Right hindlimb (tissue), 1 donor: ENCODE data around the gene RANBP3L.
A peak's percentile ranks its signal among the peaks of the same experiment; 100 is the strongest.
"Not testable (repeated sequence)": the region's sequence is repeated elsewhere in the genome, so short reads cannot be mapped to it uniquely, and the experiment has no call there.

ENCODE experiments used
- DNase-seq: peaks from one replicate; pipeline ENCODE4 v3.0.0-alpha.2; 2018

RANBP3L gene

DNA sequence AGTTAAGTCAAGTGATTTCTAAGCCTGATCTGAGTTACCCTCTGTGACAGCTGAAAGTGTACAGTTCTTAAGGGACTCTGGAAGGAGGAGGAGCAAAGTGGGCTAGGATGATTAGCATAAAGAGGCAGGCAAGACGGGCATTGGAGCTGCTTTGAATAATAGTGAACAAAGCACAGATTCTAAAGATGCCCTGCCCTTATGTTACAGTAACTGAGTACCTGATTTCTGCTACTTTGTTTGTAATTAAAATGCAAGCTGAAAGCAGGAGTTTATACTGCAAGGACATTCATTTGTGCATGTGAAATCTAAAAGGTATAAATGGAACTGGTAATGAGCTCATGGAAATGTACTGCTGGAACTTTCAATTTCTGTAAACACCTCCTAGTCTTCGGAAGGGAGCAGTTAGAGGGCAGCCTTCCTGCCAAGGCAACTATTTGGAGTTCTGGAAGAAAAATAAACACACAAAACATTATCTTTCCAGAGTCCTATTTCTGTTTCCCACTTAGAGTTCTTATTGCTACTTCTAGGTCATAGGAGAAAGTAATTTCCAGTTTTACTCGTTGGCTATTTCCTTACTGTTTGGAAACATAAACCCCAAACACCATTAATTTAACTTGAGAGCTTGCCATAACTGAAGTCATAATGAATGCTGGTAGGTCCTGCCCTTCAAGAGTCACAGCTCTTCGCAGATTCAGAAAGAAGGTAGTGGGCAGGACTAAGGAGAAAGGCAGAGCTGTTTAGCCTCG, at the start of gene RANBP3L:
TSS of gene RANBP3L (minus strand) at position 45 of the 746 bp plus-strand sequence. CDS start 486 bp downstream, outside the sequence.
- peak; percentile 23 for DNase-seq

DNA sequence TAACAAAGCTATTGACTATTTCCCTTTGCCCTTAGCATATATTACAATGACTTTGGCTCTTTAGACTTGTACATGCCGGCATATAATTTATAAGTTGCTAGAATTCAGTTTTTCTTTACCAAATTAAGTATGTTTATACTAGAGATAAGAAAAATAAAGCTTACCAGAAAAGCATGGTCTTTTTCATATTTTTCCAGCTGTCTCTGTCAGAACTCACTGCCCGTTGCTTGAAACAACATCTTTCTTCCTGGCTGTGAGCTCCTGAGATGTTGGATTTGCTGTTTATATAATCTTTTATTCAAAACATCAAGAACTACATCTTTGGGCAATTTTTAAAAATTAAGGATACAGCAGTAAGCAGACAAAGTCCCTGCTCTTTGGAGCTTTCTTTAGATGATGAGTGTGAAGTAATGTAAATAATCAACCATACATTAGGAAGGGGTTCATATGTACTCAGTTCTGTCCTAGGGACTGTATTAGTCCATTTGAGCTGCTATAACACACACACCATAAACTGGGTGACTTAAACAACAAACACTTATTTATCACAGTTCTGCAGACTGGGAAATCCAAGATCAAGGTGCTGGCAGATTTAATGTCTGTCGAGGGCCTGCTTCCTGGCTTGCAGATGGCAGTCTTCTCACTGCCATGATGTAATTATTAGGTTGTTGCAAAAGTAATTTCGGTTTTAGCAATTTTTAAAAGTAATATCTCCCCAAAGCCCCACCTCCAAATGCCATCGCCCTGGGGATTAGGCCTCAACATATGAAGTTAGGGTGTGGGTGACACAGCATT, 45.4 kb upstream of the RANBP3L start:
- DNase-seq, result no peak

DNA sequence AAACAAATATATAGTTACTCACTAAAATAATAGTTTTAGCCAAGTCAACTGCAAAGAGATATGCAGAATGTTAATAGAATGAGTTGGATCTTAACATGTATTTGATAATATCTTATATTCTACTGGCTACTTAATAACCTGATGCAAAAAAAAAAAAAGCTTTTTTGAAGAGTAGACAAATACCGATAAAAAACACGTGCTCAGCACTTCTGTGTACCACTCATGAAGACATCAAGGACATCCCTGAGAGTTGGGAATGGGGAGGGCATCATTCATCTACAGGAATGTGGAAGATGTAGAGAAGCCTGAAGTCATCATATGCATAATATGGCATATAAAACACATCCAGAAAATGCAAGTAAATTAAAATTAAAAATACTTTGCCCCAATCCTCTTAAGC, 43.2 kb upstream of the RANBP3L start:
- DNase-seq, result no peak

GRCh38 chr5:36341720-36342119, 40.0 kb upstream of the RANBP3L start:
- DNase-seq, result not testable (repeated sequence)

GRCh38 chr5:36337597-36337996, 35.9 kb upstream of the RANBP3L start:
- DNase-seq, result no peak

DNA sequence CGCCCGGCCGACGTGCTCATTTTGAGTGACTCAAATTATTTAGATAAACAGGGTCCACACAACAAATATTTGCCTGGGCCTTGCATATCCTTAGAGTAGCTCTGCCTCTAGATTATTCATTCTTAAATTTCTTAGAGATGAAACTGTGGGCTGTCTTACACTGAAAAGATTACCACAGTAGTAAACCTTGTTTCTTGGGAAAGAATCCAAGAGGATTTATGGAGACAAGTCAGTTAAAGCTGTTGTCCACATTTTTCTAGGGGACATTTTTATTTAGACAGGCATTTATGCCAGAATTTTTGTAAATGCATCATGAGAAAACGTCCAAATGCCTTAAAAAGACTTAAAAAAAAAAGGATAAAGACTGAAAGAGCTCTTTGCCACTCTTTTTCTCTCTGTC, 32.6 kb upstream of the RANBP3L start:
- no peak for DNase-seq

GRCh38 chr5:36332720-36333119, 31.0 kb upstream of the RANBP3L start:
- DNase-seq, result not testable (repeated sequence)

- DNase-seq, result no peak
Observed at GRCh38 chr5:36325196-36325595, 23.5 kb upstream of the RANBP3L start.

- no peak for DNase-seq
Observed at GRCh38 chr5:36323926-36324781, 22.5 kb upstream of the RANBP3L start.

DNA sequence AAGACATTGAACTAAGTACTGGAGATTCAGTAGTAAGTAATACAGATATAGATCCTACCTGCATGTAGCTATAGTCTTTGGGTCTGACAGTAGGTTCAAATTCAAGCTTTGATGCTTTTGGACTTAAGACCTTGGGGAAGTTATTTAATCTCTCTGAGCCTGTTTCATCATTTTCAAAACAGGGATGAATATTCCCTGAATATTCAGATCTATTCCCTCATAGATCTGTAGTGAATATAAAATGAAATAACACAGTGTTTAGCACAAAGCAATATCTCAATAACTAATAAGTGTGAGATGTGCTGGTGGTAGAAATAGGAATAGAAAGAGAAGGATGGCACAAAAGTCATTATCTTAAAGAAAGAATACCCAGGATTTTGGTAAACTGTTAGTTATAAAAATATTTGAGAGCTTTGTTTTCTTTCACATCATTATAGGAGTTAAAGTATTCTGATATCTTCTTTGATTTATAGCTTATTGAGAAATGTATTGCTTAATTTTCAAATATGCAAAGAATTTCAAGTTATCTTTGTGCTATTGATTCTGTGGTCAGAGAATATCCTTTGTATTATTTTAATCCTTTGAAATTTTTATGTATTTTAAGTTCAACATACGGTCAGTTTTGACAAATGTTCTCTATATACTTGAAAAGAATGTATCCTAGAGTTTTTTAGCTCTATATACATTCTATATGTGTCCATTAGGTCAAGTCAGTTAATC, 11.4 kb upstream of the RANBP3L start:
- DNase-seq, result no peak

DNA sequence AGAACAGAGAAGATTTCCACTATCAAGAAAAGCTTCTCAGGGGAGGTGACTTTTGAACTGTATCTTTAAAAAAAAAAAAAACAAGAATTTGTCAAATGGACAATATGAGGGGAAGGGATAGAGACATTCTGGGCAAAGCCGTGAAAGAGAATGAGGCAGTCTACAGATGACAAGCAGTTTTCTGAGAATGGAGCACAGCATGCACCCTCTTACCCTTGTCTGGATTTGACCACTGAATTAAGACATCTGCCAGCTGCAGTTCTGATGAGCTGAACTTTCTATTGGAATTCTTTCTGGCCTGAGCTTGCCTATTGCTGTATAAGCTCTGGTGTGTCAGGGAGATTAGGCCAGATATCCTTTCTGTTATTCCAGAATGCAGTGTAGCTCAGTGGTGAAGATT, 10.3 kb upstream of the RANBP3L start:
- DNase-seq, result no peak

DNA sequence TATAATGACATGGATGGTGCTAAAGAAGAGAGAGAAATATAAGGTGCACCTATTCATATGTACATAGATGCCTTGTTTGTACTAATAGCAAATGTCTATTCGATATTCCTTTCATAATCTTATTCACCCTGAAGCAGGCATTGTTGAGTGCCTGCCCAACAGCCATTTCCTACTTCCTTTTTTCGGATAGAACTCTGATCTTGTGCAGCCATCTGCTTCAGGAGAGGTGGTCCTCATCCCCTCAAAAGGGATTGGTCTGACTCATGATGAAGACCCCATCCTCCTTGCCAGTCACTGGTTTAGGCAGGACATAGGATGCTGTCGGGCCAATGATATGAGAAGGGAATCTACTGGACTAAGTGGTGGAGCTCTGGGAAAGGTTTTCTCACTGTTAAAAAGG, 8.4 kb upstream of the RANBP3L start:
- no peak for DNase-seq

DNA sequence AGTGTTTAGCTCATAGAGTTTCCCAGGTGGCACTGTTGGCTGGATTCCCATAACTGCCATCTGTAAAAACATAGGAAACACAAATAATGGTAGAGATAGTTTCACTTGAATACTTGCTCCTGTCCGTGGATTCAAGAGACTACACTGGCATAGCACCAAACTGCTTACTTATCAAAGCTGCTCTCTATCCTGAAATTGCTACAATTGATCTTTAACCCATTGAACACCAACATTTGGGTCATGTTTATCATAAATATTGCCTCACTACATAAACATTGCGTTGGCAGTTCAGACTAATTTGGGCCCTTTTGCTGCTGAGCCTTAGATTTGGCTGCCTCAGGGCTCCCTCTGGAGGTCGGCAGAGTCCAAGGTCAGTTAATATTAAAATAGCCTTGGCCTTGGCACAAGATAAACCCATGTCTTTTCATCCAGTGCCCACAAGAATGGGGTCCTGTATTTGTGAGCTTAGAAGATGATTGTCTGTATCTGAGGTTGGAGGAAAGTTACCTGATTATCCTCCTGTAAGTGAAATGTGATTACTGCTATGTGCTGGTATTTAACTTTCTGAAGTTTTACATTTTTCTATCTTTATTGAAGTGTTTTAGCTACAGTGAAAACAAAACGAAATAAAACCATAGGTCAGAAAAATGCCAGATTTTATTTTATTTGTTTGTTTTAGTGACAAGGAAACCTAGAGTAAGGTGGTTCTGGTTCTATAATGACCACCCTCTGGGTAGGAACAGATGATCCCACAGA, 4.0 kb upstream of the RANBP3L start:
- DNase-seq, result peak; percentile 54

- DNase-seq, result no peak
Observed at GRCh38 chr5:36304095-36304805, 2.5 kb upstream of the RANBP3L start.

- peak; percentile 20 for DNase-seq
Observed at GRCh38 chr5:36300927-36301540, 668 bp downstream of the RANBP3L start.

- peak; percentile 35 for DNase-seq
Observed at GRCh38 chr5:36300191-36300926, 1.3 kb downstream of the RANBP3L start.

DNA sequence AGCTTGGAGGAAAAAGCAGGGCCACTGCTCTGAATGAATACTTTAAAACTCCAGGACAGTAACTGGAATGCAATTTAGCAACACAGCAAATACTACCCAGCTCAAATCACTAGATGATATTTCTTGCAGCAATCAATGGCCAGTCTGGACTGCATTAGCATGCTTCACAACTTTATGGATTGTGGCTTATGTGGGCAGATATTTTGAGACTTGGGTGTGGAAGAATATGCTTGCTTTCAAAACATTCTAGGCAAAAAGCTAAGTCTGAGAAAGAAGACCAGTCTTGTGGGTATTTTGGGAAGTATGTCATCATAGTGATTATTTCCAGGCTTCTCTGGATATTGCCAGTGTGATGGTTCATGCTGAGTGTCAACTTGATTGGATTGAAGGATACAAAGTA, 3.1 kb downstream of the RANBP3L start:
- no peak for DNase-seq

DNA sequence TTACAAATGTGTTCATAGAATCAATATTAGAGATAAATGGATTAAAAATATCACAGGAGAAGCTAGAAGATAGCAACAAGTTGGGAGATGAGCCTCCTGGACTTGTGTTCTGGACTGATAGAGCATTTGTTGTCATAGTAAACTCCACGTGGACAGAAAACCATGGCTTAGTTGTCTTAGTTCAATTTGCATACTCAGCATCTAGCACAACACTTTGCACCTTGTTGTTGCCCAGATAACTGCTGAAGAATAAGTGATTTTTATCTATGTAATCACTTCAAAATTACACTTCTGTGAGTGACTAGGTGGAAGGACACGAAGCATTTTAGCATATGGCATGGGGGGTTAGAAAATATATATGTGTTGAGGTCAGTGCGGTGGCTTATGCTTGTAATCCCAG, 4.0 kb downstream of the RANBP3L start:
- no peak for DNase-seq

- no peak for DNase-seq
Observed at GRCh38 chr5:36285837-36286615, 15.7 kb downstream of the RANBP3L start.
